ENCODE data around the gene WASF2.

DNA sequence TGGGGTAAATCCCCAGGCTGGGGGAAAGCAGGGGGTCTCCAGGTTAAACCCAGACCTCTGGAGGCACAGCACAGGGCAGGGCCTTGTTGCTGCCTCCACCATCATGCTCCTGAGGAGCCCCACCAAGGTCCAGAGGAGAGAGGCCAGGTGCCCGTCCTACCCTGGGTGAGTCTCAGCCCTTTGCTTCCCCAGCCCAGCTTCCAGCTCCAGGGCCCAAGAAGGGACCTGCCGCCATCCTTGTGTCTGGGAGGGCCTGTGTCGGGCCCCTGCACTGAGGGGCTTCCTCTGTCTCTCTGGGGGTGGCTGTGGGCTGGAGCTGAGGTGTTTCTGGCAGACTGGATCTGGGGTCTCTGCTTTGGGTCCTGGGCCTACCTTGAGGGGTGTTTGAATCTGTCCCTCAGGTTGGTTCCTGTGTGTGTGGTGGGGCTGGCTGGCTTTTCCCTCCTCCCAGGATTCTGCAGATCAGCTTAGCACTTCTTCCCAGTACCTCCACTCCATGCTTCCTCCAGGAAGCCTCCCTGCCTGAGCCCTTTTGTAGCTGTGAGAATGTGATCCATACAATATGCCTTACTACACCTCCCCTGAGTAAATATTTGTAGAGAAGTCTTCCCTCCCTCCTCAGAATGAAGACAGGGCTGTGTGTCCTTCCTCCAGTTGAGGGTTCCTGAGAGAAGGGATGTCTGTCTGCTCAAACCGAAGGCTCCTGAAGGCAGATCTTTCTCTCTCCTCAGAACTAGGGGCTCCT is 91.4 kb downstream of the WASF2 start:
- TF ChIP-seq POLR2AphosphoS5 (IDR thresholded peaks at IDR 0.05; ENCODE audit: low read depth, low read length) (no peak), JUN (IDR thresholded peaks at IDR 0.05; ENCODE audit: low read depth, low read length) (no peak), CEBPB (IDR thresholded peaks at IDR 0.05; ENCODE audit: low read depth, low read length) (no peak), TAF1 (IDR thresholded peaks at IDR 0.05; ENCODE audit: low read depth, low read length) (no peak), BRCA1 (IDR thresholded peaks at IDR 0.05; ENCODE audit: low read depth, low read length) (no peak), CREB1 (IDR thresholded peaks at IDR 0.05) (no peak), EP300 (IDR thresholded peaks at IDR 0.05; ENCODE audit: borderline replicate concordance in 1 of 2, low read depth in 2 of 2, low read length in 2 of 2) (no peak), EGR1 (IDR thresholded peaks at IDR 0.05; ENCODE audit: borderline replicate concordance, low read depth, low read length) (no peak)
- TF ChIP-seq, protein P1, sequence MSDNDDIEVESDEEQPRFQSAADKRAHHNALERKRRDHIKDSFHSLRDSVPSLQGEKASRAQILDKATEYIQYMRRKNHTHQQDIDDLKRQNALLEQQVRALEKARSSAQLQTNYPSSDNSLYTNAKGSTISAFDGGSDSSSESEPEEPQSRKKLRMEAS (IDR thresholded peaks at IDR 0.05) = no peak
- TF ChIP-seq, protein P2, sequence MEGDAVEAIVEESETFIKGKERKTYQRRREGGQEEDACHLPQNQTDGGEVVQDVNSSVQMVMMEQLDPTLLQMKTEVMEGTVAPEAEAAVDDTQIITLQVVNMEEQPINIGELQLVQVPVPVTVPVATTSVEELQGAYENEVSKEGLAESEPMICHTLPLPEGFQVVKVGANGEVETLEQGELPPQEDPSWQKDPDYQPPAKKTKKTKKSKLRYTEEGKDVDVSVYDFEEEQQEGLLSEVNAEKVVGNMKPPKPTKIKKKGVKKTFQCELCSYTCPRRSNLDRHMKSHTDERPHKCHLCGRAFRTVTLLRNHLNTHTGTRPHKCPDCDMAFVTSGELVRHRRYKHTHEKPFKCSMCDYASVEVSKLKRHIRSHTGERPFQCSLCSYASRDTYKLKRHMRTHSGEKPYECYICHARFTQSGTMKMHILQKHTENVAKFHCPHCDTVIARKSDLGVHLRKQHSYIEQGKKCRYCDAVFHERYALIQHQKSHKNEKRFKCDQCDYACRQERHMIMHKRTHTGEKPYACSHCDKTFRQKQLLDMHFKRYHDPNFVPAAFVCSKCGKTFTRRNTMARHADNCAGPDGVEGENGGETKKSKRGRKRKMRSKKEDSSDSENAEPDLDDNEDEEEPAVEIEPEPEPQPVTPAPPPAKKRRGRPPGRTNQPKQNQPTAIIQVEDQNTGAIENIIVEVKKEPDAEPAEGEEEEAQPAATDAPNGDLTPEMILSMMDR (IDR thresholded peaks at IDR 0.05; ENCODE audit: control extremely low read depth in 1 of 3, insufficient read depth in 1 of 3, low read depth in 1 of 3, low read length in 3 of 3) = no peak

Data from H1 (cell line).